Kidney epithelial cell (primary cell): ENCODE data around the gene PYGM. TPM values are rescaled to one million over a fixed set of nuclear protein-coding genes. Genes with fewer than 3 reads are reported as not detected.

Experiments
- DNase-seq: peaks from one replicate; pipeline ENCODE4 v3.0.0-alpha.2; 2010; ENCODE audit warnings: low read depth
- H3K27me3 ChIP-seq: 2 replicates; pipeline ENCODE4 v1.6.0; 2011; ENCODE audit warnings: low read length; ENCODE audit not compliant: control insufficient read depth, insufficient read depth
- H3K36me3 ChIP-seq: 2 replicates; pipeline ENCODE4 v1.5.1; 2011; ENCODE audit warnings: low read length; ENCODE audit not compliant: control insufficient read depth, insufficient read depth
- H3K4me3 ChIP-seq: 2 replicates; pipeline ENCODE4 v1.5.1; 2011; ENCODE audit warnings: low read depth, mild to moderate bottlenecking, control low read depth, low read length
- CTCF ChIP-seq: IDR thresholded peaks from 2 replicates; pipeline ENCODE4 v1.5.1; 2011; ENCODE audit warnings: mild to moderate bottlenecking, moderate library complexity, low read length, control low read depth, inconsistent platforms; ENCODE audit not compliant: insufficient read depth, poor library complexity, severe bottlenecking
- total RNA-seq: library from RNA; depleted of rRNA; stranded (reverse); fragments of >200 nt; gene quantifications from 2 replicates; pipeline ENCODE4 v1.2.3, GENCODE V29; 2015

PYGM gene
- total RNA-seq, 1 donor from 2014 or later, result 0.17 TPM

- H3K4me3 ChIP-seq, result no peak overlapping the region
- no peak for DNase-seq
- no peak for TF ChIP-seq CTCF
- H3K27me3 ChIP-seq, result peaks cover 5% of the 10 kb centered on the region
- H3K36me3 ChIP-seq, result no peaks in the 10 kb centered on the region
Observed at GRCh38 chr11:64753019-64753379, 6.8 kb downstream of the PYGM start.

GRCh38 chr11:64752175-64752970, 7.4 kb downstream of the PYGM start:
- H3K4me3 ChIP-seq, result no peak overlapping the region
- DNase-seq, result no peak
- peaks cover 5% of the 10 kb centered on the region for H3K27me3 ChIP-seq
- no peaks in the 10 kb centered on the region for H3K36me3 ChIP-seq
- no peak for TF ChIP-seq CTCF

- Histone ChIP-seq H3K27me3 (peaks cover 11% of the 10 kb centered on the region), H3K4me3 (no peak overlapping the region), H3K36me3 (no peaks in the 10 kb centered on the region)
- TF ChIP-seq CTCF, result no peak
- DNase-seq, result no peak
Observed at GRCh38 chr11:64751580-64751979, 8.2 kb downstream of the PYGM start.

- no peak for TF ChIP-seq CTCF
- DNase-seq, result no peak
- peaks cover 15% of the 10 kb centered on the region for H3K27me3 ChIP-seq
- H3K36me3 ChIP-seq, result no peaks in the 10 kb centered on the region
- no peak overlapping the region for H3K4me3 ChIP-seq
Observed at GRCh38 chr11:64751136-64751535, 8.6 kb downstream of the PYGM start.

GRCh38 chr11:64750361-64751054, 9.3 kb downstream of the PYGM start:
- DNase-seq, result no peak
- Histone ChIP-seq H3K36me3 (no peaks in the 10 kb centered on the region), H3K27me3 (peaks cover 22% of the 10 kb centered on the region), H3K4me3 (no peak overlapping the region)
- peak; percentile 13 for TF ChIP-seq CTCF
